HG03571 (cell line): ENCODE results near the gene PLP2.
"Not testable (repeated sequence)": the region's sequence is repeated elsewhere in the genome, so short reads cannot be mapped to it uniquely, and the experiment has no call there.

Source experiments
- ATAC-seq: cut with Tn5 transposase; IDR thresholded peaks from one replicate; pipeline ENCODE4 v1.9.1; 2021; ENCODE audit not compliant: unreplicated experiment

Gene PLP2

DNA sequence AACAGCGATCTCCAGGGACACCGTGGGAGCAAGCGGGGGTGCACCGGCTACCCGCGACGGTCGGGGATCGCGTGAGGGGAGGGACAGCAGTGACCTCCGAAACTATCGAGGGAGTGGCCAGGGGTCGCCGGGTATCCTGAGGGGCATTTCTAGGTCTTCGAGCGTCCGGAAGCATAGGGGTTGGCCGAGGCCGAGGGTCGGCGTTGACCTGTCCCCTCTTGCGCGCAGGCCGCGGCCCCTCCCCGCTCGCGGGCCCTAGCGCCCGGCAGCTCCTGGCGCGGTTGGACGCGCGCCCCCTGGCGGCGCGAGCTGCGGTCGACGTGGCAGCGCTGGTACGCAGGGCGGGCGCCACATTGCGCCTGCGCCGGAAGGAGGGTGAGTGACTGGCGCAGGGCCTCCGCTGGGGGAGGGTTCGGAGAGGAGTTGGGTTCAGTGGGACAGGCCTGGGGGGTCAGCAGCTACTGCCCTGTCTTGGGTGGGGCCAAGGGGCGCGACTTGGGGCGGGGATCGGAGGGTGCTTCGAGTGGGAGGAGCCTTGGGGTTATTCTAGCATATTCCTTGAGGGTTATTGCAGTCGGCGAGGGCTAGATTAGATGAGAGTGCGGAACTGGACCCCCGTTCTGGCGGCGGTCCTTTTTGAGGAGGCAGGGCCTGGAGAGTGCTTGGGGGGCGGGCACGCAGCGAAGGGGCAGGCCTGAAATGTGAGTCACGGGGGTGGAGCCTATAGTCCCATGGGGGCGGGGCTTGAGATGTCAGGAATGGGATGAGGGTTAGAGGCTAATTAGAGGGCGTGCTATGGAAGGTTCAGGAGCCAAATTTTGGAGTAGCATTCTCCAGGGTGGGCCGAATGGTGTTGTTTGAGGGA lies 7.9 kb upstream of the PLP2 start:
- ATAC-seq, result peak; percentile 37

DNA sequence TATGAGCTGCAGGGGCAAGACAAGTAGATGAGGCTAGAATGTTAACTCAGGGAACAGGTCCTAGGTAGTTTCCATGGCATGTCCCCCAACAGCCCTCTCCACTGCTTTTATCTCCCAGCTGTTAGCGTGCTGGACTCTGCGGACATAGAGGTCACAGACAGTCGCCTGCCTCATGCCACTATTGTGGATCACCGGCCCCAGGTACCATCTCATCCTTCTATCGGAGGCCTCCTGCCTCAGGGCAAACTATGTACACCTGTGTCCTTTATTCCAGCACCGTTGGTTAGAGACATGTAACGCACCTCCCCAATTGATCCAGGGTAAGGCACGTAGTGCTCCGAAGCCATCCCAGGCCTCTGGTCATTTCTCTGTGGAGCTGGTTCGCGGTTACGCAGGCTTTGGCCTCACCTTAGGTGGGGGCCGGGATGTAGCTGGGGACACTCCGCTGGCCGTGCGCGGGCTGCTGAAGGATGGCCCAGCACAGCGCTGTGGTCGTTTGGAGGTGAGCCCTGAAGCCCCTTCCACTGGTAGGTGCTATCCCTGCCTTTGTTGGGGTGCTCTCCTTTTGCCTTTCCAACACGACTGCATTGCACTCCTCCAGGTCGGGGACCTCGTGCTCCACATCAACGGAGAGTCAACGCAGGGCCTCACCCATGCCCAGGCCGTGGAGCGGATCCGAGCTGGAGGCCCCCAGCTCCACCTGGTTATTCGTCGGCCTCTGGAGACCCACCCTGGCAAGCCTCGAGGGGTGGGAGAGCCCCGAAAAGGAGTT lies 6.9 kb upstream of the PLP2 start:
- no peak for ATAC-seq

DNA sequence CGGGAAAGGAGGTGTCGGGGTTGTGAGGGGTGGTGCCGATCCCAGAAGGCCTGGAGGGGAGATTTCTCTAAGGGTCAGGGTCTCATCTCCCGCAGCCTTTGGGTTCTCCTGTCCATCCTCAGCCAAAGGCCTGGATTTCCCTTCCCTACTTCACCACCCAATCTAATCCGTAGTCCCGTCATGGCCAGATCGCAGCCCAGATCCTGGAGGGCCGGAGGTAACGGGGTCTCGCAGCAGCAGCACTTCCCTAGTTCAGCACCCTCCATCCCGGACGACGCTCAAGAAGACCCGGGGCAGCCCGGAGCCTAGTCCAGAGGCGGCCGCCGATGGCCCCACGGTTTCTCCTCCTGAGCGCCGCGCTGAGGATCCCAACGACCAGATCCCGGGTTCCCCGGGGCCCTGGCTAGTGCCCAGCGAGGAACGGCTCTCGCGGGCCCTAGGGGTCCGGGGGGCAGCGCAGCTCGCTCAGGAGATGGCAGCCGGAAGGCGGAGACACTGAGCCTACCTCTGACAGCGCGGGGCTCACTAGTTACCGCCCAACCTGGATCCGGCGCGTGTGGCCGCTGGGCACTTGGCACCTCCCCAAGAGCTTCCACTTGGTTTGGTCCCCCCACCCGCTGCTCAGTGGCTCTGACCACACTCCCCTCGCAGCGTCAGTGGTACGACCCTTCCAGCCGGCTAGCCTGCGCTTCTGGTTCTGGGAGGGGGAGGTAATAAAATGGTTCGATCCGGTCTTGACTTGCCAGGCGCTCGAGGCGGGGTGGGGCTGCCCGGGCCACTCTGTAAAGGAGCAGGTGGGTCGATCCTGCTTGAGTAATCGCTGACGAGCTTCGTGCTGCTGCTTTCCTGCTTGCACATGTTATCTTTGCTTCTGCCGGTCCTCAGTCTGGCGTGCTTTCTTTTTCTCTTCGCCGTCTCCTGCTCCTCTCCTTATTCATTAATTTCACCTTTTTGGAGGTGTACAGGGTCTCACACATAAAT lies 5.5 kb upstream of the PLP2 start:
- ATAC-seq, result peak; percentile 40

DNA sequence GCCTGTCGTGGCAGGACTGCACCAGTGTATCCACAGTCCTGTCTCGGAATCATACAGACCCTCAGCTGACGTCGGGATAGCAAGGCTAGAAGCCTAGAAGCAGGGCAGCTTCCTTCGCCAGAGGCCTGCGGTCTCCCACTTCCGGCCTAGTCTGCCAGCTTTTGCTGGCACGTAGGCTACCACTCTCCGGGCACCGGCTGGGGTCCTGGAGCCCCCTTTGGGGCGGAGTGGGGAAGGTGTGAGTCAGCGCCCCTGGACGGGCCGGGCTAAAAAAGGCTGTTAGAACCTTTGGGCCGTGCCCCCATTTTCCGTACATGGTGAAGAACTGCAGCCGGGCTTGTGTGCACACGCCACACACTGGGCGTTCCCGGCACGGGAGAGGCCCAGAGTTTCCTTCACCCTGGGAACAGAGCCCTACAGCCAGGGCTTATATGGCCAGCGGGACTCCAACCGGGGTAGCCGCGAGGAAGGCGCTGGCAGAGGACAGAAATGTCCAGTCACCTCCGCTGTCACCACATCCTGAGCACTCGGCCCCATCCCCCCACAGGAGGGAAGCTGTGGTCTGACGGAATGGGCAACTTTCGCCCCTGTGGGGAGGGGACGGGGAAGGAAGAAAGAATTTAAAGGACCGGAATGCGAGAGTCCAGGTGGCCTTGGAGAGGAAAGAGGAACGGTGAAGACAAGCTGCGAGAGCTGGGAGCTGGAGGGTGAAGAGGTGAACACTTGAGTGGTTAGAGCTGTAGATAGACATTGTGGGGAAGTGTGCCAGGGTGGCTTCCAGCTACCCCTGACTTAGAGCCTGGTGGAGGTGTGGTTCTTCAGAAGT lies 4.6 kb upstream of the PLP2 start:
- no peak for ATAC-seq

DNA sequence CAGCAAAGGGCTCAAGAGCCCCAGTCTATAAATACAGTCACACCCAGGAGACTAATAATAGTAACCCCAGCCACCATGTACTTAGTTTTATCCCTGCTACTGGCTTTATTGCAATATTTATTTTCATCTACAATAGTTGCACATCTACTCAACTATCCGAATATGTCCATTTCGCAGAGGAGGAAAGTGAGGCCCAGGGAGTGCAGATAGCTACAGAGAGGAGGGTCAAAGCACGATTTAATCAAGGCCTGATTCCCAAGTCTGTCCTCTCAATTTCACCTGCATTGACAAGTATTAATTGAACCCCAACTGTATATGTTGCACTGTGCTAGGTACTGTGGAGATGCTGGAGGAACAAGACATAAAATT lies 4.0 kb upstream of the PLP2 start:
- ATAC-seq, result no peak

DNA sequence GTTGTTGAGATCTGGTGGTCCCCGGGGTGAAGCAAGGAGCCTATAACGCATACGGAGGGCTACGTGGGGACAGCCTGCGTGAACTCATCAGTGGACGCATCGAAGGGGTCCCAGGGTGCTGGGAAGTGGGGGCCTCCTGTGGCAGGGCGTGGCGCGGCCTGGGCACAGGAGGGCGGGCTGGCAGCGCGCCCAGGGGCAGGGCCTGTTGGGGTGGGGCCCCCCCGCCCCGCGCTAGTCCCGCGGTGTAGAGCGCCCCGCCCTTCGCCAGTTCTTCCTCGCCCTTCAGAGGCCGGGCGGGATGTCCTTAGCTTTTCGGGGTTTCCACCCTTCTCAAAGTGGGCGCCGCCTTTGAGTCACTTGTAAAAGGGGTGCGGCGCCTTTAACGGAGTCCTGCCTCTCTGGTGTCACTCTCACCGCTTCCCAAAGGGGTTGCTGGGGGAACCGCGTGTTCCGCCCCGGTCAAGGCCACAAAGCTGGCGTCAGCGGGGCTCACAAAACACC lies 632 bp downstream of the PLP2 start:
- ATAC-seq, result peak; percentile 57

DNA sequence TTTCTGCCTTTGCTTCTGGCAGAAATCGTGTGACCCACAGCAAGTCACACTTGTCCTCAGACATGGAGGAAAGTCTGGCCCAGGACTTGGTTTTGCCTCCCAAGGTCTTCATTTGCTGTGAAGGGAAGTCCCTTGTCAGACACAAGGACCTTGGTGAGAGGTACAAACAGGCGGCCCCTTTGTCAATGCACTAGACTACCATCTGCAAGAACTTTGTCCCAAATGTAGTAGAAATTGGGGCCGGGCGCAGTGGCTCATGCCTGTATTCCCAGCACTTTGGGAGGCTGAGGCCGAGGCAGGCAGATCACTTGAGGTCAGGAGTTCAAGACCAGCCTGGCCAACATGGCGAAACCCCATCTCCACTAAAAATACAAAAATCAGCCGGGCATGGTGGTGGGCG lies 1.8 kb downstream of the PLP2 start:
- ATAC-seq, result not testable (repeated sequence)

DNA sequence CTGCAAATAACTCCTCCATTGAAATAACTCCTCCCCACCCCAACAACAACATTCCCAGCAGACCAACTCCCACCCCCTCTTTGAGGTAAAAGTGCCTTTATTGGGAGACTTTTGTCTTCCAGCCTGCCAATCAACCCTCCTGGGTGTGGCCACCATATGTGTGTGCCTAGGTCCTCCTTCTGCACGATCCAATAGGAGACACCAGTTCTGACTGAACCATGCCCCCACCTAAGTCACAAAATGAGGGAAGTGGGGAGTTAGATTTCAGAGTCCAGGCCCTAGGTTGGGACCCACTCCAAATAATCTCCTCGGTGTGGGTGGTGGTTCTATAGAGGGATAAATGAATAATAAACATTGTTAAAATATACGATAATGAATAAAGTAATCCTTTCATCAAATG lies 3.0 kb downstream of the PLP2 start:
- no peak for ATAC-seq

DNA sequence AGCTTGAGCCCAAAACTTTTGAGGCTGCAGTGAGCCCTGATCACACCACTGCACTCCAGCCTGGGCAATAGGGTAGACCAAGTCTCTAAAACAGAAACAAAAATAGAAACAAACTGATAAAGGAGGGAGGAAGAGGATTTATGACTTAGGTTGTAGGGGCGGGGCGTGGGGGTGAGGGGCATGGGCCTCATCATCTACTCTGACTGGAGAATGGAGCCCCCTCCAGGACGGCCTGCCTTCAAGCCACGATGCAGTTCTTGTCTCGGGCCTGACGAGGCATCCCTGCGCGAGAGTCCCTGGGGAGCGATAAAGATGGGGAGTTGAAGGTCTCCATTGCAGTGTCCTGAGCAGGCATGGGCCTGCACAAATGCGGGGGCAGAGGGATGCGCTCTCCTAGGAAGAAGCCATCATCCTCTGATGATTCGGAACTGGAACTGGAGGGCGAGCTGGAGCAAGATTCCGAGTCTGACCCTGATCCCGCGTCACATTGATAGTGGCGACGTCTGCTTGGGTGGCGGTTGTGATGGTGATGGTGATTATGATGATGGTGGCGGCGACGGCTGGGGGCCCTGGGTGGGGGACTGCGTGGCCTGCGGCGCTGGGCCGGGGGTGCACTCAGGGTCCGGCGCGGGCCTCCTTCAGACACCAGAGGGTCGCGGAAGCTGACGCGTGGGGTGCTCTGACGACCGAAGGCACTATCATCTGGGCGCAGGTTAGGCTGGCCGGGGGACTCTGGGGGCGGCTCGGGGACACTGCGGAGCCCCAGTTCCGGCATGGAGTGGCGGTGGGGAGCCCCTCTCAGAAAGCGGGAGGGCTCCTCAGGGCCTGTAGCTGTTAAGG lies 4.0 kb downstream of the PLP2 start:
- ATAC-seq, result no peak

DNA sequence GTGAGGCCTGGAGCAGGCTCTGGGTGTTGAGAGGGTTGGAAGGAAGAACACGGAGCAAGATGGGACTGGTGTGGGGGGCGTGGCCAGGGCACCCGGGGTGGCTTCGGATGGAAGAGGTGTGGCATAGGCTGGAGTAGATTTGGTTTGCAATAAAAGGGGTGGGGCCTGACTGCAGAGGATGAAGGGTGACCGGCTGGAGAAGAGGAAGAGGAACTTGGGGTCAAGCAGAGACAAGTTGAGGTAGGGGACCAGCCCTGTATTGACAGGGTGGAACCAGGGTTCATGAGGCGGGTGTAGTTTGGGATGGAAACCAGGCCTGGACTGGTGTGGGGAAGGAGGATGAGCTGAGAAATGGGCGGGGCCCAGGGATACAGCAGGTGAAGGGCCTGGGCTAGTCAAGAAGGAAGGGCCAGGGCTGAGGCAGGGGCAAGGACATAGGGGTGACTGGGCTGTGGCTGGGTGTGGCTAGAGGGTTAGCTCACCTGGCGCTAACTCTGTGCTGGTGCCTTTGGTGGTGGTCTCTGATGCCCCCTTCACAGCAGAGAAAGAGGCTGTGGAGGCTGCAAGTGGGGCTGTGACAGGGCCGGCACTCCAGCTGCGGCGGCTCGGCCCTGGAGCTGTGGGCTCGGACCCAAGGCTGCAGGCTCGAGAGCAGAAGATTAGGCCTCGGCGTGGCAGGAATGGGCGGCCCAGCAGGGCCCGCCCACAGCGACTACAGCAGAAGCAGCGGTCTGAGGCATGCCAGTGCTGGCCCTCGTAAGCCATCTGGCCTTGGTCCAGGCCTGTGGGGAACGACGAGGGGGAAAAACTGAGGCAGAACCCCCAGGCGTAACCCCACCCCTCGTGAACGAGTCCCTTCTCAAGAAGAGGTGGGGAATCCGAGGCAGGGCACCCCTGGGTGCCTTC lies 5.0 kb downstream of the PLP2 start:
- no peak for ATAC-seq

DNA sequence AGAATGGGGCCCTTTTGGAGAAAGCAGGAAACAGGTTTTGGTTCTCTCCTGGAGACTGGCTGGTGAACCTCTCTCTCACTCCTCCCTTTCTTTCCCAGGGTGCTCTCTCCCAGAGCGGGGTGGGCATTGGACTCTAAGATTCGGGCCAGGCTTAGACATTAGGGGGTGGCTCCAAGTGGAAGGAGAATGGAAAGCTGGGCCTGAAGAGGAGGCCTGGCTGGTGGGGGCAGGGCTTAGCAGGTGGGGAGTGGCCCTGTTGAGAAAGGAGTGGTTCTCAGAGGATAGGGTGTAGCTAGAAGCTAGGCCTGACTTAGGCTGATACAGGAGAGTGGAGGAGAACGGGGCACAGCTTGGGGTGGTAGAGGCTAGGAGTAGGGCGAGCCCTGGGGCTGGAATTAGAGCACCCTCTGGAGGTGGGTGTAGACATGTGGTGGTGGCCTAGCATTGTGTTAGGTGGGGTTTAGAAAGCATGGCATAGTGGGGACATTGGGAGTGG lies 5.7 kb downstream of the PLP2 start:
- no peak for ATAC-seq

DNA sequence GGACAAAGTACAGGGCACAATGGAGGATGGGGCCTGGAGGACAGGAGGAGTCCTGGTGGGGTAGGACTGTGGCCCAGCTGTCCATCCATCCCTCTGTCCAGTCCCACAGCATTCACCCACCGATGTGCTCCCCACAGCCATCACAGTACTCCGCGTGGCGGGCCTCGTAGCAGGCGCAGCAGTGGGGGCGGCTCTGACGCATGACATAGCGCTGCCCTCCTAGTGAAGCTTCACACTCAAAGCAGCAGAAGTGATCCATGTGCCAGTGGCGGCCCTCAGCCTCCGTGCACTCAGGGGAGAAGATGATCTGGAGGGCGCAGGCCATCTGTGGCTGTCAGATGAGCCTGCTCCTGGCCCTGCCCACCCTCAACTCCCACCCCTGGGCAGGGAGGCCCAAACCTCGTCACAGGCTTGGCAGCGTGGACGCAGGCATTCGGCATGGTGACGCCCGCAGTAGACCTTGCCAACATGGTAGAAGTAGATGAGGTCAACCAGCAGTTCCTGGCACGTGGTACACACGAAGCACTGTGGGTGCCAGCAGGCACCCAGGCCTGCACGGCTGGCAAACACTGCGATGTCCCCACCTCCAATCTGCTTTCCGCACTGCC lies 6.3 kb downstream of the PLP2 start:
- ATAC-seq, result no peak

DNA sequence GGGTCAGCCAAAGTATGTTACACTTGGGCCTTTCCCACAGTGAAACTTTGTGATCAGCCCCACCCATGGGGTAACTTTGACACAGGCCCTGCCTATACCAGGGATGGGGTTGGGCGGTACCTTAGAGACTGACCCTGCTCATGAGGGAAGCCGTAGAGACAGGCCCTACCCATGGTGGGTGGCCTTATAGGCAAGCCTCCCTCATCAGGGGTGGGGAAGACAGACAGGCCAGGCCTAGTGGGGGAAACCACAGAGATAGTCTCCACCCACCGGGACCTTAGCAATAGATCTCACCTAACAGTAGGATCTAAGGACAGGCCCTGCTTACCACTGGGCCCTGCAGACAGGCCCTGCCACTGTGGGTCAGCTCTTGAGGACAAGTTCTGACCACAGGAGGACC lies 6.8 kb downstream of the PLP2 start:
- ATAC-seq, result no peak

DNA sequence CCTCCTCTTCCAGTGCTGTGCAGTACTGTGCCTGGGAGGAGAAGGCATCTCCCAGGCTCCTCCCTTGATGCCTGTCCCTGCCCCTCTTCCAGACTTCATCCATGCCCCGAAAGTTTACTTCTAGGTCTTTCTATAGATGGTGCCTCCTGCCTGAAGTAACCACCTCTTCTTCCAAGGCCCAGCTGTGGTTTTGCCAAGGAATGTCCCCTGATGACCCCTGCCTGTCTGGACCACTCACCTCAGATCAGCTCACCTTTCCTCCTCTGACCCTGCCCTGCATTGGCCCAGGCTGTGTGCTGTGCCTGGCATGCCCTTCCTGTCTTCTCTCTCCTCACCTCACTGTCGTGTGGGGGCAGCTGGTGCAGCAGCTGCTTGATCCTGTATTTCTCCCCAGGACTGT lies 7.7 kb downstream of the PLP2 start:
- no peak for ATAC-seq

DNA sequence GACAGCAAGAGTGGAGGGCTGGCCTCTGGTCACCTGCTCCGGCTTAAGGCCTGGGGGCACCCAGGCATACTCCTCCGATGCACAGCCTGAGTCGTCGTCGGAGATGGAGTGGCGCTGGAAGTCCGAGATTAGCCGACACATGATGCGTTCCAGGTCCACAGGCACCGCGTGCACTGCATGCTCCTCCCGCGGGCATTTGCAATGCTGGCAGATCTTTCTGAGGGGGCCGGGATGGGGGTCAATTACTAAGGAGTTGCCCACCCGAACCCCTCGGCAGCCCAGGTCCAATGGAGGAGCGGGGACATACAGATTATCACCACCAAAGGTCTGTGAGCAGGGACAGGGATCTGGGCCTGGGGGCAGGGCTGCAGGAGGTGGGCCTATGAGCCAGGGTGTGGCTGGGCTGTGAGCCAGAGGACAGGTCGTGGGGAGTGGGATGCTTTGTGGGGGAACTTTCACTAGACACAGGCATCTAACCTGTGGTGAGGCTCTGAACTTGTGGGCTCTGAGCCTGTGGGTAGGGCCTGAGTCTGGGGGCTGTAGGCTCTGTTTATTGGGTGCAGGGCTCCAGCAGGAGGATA lies 12.1 kb downstream of the PLP2 start:
- ATAC-seq, result no peak

DNA sequence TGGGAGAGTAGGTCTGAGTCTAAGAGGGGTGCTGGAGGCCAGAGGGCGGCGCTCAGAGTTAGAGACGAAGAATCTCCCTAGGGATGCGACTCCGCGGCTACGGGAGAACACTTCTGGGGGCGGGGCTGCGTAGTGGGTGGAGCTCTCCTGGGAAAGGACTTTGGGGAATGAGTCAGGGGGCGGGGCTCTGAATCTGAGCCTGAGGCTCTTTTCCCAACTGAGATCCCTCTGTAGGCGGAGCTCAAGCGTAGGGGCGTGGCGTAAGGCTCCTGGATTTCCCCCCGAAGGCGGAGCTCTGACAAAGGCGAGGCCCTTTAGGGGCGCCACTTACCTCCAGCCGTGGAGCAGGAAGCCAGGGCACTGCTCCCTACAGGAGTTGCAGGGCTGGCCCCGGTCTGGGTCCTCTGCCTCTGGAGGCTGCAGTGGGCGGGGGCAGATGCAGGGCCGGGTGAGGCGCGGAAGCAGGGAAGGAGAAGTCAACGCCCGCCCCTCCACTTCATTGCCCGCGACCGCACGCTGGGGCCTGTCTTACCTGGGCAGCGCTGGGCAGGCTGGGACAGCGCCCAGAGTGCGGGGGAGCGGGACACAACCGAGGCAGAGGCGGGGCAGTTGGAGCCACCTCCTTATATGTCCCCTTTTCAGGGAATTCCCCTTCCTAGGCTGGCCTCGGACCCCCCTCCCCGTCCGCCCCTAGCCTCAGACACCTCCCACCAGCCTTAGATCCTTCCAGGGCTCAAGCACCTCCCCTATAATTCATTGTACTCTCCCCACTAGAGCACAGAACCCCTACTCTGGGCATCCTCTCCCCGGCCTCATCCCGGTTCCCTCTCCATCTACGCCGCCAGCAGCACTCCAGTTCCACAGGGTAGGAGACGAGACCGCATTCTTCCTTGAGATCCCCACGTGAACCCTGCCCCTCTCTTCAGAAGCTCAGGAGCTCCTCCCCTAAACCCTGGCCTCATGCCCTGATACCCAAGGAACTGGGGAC lies 12.9 kb downstream of the PLP2 start:
- no peak for ATAC-seq
